HepG2 (cell line): ENCODE results near the gene PFAS. TPM values are rescaled to one million over a fixed set of nuclear protein-coding genes. Genes with fewer than 3 reads are reported as not detected.

ENCODE experiments used
- ADNP ChIP-seq: sonication (generic); formaldehyde crosslinking; IDR thresholded peaks from 2 replicates; pipeline ENCODE4 v1.4.0; 2020; ENCODE audit warnings: missing genetic modification reagents
- CENPT ChIP-seq: sonication (generic); formaldehyde crosslinking; IDR thresholded peaks from 2 replicates; pipeline ENCODE4 v1.8.0; 2022; ENCODE audit warnings: low read depth, mild to moderate bottlenecking, moderate library complexity, missing genetic modification reagents
- CREB3 ChIP-seq: sonication (generic); formaldehyde crosslinking; IDR thresholded peaks from 2 replicates; pipeline ENCODE4 v1.5.0; 2020; ENCODE audit warnings: missing genetic modification reagents
- DNMT3B ChIP-seq: conservative IDR thresholded peaks from 2 replicates; pipeline ENCODE4 v1.6.1; 2016; ENCODE audit warnings: missing biosample characterization, control low read depth
- E2F5 ChIP-seq: sonication (generic); formaldehyde crosslinking; conservative IDR thresholded peaks from 2 replicates; pipeline ENCODE4 v1.4.0; 2020; ENCODE audit warnings: missing genetic modification reagents
- FOXK2 ChIP-seq: fragments of 450-650 bp; IDR thresholded peaks from 2 replicates; pipeline ENCODE4 v1.6.1; 2016
- ISL2 ChIP-seq: sonication (generic); formaldehyde crosslinking; IDR thresholded peaks from 2 replicates; pipeline ENCODE4 v1.5.0; 2020; ENCODE audit warnings: missing genetic modification reagents
- JUN ChIP-seq: sonication (generic); formaldehyde crosslinking; IDR thresholded peaks from 2 replicates; pipeline ENCODE4 v1.4.0; 2020; ENCODE audit warnings: mild to moderate bottlenecking, missing genetic modification reagents
- NCOA1 ChIP-seq: sonication (generic); formaldehyde crosslinking; IDR thresholded peaks from 2 replicates; pipeline ENCODE4 v1.9.0; 2021; ENCODE audit warnings: missing genetic modification reagents
- POLR2A ChIP-seq, 2 experiments: IDR thresholded peaks; 2 replicates each; pipeline ENCODE4 v1.6.1; 2011; ENCODE audit warnings: low read depth in 2 of 2, low read length in 2 of 2, mild to moderate bottlenecking in 1 of 2, moderate library complexity in 1 of 2; ENCODE audit not compliant: insufficient read depth in 1 of 2
- STAG1 ChIP-seq: sonication (generic); formaldehyde crosslinking; IDR thresholded peaks from 2 replicates; pipeline ENCODE4 v1.4.0; 2020; ENCODE audit warnings: missing genetic modification reagents
- XBP1 ChIP-seq: sonication (generic); formaldehyde crosslinking; IDR thresholded peaks from 2 replicates; pipeline ENCODE4 v1.5.0; 2020; ENCODE audit warnings: missing genetic modification reagents
- ZFP1 ChIP-seq: IDR thresholded peaks from 2 replicates; pipeline ENCODE4 v1.6.1; 2016
- ZNF234 ChIP-seq: sonication (generic); formaldehyde crosslinking; conservative IDR thresholded peaks from 2 replicates; pipeline ENCODE4 v1.5.1; 2020; ENCODE audit warnings: mild to moderate bottlenecking, missing genetic modification reagents
- ZNF326 ChIP-seq: sonication (generic); formaldehyde crosslinking; IDR thresholded peaks from 2 replicates; pipeline ENCODE4 v1.4.0; 2020; ENCODE audit warnings: missing genetic modification reagents, borderline replicate concordance
- ZNF441 ChIP-seq: sonication (generic); formaldehyde crosslinking; IDR thresholded peaks from 2 replicates; pipeline ENCODE4 v1.7.0; 2021; ENCODE audit warnings: missing genetic modification reagents, borderline replicate concordance
- ZNF562 ChIP-seq: sonication (generic); formaldehyde crosslinking; IDR thresholded peaks from 2 replicates; pipeline ENCODE4 v1.8.0; 2022; ENCODE audit warnings: missing genetic modification reagents, borderline replicate concordance
- ZNF777 ChIP-seq: sonication (generic); formaldehyde crosslinking; IDR thresholded peaks from 2 replicates; pipeline ENCODE4 v1.4.0; 2020; ENCODE audit warnings: missing genetic modification reagents
- ZNF878 ChIP-seq: sonication (generic); formaldehyde crosslinking; IDR thresholded peaks from 2 replicates; pipeline ENCODE4 v1.8.1; 2023; ENCODE audit warnings: mild to moderate bottlenecking, missing genetic modification reagents, moderate library complexity
- polyA plus RNA-seq, 8 experiments: library from polyadenylated mRNA; depleted of rRNA in 3 of 8; stranded (reverse) in 7 of 8; unstranded in 1 of 8; fragments of >200 nt; fragmentation: Illumina TruSeq in 4 of 8; extraction: Trizol in 4 of 8; gene quantifications; 2 replicates each; pipeline versions ENCODE4 v1.2.1 to v1.2.3, GENCODE V29; 2011 to 2016; ENCODE audit warnings: low read depth in 4 of 8, missing spikeins in 1 of 8, mixed read lengths in 1 of 8; ENCODE audit not compliant: insufficient read depth in 1 of 8
- total RNA-seq, 5 experiments: library from RNA; depleted of rRNA; stranded (reverse); fragments of >200 nt; fragmentation: Illumina TruSeq; extraction: Trizol; gene quantifications; 2 replicates each; pipeline ENCODE4 v1.2.3, GENCODE V29; 2016; ENCODE audit warnings: low read depth in 1 of 5
- TF ChIP-seq, protein P1 (sequence below): sonication (generic); formaldehyde crosslinking; conservative IDR thresholded peaks from 2 replicates; pipeline ENCODE4 v1.8.1; 2023; ENCODE audit warnings: missing genetic modification reagents
- TF ChIP-seq, protein P2 (sequence below): sonication (generic); formaldehyde crosslinking; IDR thresholded peaks from 2 replicates; pipeline ENCODE4 v1.5.0; 2020; ENCODE audit warnings: mild to moderate bottlenecking, missing genetic modification reagents
- TF ChIP-seq, protein P3 (sequence below): sonication (generic); formaldehyde crosslinking; IDR thresholded peaks from 2 replicates; pipeline ENCODE4 v1.4.0; 2020; ENCODE audit warnings: missing genetic modification reagents, borderline replicate concordance

PFAS gene
- total and polyA plus RNA-seq, 2 of the 13 experiments (the other 11 are each of a cell fraction or from before 2014, with no cell fraction given) = 49.4 to 58.2 TPM

GRCh38 chr17:8221663-8222379 is 27.3 kb upstream of the PFAS start (continued):
- TF ChIP-seq, protein P1, sequence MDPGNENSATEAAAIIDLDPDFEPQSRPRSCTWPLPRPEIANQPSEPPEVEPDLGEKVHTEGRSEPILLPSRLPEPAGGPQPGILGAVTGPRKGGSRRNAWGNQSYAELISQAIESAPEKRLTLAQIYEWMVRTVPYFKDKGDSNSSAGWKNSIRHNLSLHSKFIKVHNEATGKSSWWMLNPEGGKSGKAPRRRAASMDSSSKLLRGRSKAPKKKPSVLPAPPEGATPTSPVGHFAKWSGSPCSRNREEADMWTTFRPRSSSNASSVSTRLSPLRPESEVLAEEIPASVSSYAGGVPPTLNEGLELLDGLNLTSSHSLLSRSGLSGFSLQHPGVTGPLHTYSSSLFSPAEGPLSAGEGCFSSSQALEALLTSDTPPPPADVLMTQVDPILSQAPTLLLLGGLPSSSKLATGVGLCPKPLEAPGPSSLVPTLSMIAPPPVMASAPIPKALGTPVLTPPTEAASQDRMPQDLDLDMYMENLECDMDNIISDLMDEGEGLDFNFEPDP = no peak
- TF ChIP-seq FOXK2 = no peak
- TF ChIP-seq ZNF562 (CRISPR knock-in tag) = no peak
- TF ChIP-seq CREB3 = no peak
- TF ChIP-seq, protein P2, sequence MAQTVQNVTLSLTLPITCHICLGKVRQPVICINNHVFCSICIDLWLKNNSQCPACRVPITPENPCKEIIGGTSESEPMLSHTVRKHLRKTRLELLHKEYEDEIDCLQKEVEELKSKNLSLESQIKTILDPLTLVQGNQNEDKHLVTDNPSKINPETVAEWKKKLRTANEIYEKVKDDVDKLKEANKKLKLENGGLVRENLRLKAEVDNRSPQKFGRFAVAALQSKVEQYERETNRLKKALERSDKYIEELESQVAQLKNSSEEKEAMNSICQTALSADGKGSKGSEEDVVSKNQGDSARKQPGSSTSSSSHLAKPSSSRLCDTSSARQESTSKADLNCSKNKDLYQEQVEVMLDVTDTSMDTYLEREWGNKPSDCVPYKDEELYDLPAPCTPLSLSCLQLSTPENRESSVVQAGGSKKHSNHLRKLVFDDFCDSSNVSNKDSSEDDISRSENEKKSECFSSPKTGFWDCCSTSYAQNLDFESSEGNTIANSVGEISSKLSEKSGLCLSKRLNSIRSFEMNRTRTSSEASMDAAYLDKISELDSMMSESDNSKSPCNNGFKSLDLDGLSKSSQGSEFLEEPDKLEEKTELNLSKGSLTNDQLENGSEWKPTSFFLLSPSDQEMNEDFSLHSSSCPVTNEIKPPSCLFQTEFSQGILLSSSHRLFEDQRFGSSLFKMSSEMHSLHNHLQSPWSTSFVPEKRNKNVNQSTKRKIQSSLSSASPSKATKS (CRISPR knock-in tag) = 0 out of 2 replicates have a peak, but pooled peaks have one; percentile 76
- no peak for TF ChIP-seq E2F5 (CRISPR knock-in tag)
- TF ChIP-seq XBP1 (CRISPR knock-in tag) = 0 out of 2 replicates have a peak, but pooled peaks have one; percentile 37
- TF ChIP-seq ZNF878 = no peak
- no peak for TF ChIP-seq ADNP (CRISPR knock-in tag)
- 0 out of 2 replicates have a peak, but pooled peaks have one; percentile 46 for TF ChIP-seq ZFP1 (CRISPR knock-in tag)
- TF ChIP-seq ZNF441 = 0 out of 2 replicates have a peak, but pooled peaks have one; percentile 15
- TF ChIP-seq ZNF777 (CRISPR knock-in tag) = peak; percentile 85
- peak; percentile 57 for TF ChIP-seq JUN (CRISPR knock-in tag)
- TF ChIP-seq, protein P3, sequence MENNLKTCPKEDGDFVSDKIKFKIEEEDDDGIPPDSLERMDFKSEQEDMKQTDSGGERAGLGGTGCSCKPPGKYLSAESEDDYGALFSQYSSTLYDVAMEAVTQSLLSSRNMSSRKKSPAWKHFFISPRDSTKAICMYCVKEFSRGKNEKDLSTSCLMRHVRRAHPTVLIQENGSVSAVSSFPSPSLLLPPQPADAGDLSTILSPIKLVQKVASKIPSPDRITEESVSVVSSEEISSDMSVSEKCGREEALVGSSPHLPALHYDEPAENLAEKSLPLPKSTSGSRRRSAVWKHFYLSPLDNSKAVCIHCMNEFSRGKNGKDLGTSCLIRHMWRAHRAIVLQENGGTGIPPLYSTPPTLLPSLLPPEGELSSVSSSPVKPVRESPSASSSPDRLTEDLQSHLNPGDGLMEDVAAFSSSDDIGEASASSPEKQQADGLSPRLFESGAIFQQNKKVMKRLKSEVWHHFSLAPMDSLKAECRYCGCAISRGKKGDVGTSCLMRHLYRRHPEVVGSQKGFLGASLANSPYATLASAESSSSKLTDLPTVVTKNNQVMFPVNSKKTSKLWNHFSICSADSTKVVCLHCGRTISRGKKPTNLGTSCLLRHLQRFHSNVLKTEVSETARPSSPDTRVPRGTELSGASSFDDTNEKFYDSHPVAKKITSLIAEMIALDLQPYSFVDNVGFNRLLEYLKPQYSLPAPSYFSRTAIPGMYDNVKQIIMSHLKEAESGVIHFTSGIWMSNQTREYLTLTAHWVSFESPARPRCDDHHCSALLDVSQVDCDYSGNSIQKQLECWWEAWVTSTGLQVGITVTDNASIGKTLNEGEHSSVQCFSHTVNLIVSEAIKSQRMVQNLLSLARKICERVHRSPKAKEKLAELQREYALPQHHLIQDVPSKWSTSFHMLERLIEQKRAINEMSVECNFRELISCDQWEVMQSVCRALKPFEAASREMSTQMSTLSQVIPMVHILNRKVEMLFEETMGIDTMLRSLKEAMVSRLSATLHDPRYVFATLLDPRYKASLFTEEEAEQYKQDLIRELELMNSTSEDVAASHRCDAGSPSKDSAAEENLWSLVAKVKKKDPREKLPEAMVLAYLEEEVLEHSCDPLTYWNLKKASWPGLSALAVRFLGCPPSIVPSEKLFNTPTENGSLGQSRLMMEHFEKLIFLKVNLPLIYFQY (CRISPR knock-in tag) = no peak
- no peak for TF ChIP-seq CENPT (CRISPR knock-in tag)
- TF ChIP-seq ZNF234 (CRISPR knock-in tag) = no peak
- no peak; the same call in 1 of the 2 replicates for TF ChIP-seq ISL2 (CRISPR knock-in tag)
- 0 out of 2 replicates have a peak, but pooled peaks have one; percentile 31 for TF ChIP-seq NCOA1 (CRISPR knock-in tag)
- TF ChIP-seq DNMT3B (CRISPR knock-in tag) = no peak
- TF ChIP-seq POLR2A (IDR thresholded peaks at IDR 0.05; ENCODE audit: insufficient read depth in 1 of 2, low read depth in 2 of 2, low read length in 2 of 2) = peak; percentile 32 to 42; a peak in 2 of 4 replicates
- TF ChIP-seq STAG1 = peak; percentile 16; the same call in 1 of the 2 replicates
- no peak for TF ChIP-seq ZNF326 (CRISPR knock-in tag)
